Effector memory CD4-positive, alpha-beta T cell (primary cell): ENCODE data around the gene RBP3.
"Not testable (repeated sequence)": the region's sequence is repeated elsewhere in the genome, so short reads cannot be mapped to it uniquely, and the experiment has no call there.

Experiments used
- DNase-seq, 3 donors: peaks; one replicate each; pipeline ENCODE4 v3.0.0-alpha.2; 2020
- H3K27ac ChIP-seq: 2 replicates; pipeline ENCODE4 v1.7.0; 2013; ENCODE audit warnings: mild to moderate bottlenecking, low read length, moderate library complexity; ENCODE audit not compliant: insufficient read depth, poor library complexity, severe bottlenecking
- H3K27me3 ChIP-seq: replicated peaks from 2 replicates; pipeline ENCODE4 v1.7.0; 2013; ENCODE audit warnings: mild to moderate bottlenecking, low read length; ENCODE audit not compliant: insufficient read depth, control insufficient read depth, poor library complexity, severe bottlenecking
- H3K36me3 ChIP-seq: 2 replicates; pipeline ENCODE4 v1.7.0; 2013; ENCODE audit warnings: mild to moderate bottlenecking, low read length, moderate library complexity; ENCODE audit not compliant: control insufficient read depth, insufficient read depth
- H3K4me1 ChIP-seq: 2 replicates; pipeline ENCODE4 v1.7.0; 2013; ENCODE audit warnings: low read length, mild to moderate bottlenecking; ENCODE audit not compliant: control insufficient read depth, insufficient read depth, poor library complexity, severe bottlenecking
- H3K4me3 ChIP-seq: 2 replicates; pipeline ENCODE4 v1.7.0; 2013; ENCODE audit warnings: low read length, low read depth, mild to moderate bottlenecking; ENCODE audit not compliant: insufficient read depth, poor library complexity, severe bottlenecking
- H3K9me3 ChIP-seq: 2 replicates; pipeline ENCODE4 v1.7.0; 2013; ENCODE audit warnings: mild to moderate bottlenecking, low read length, moderate library complexity; ENCODE audit not compliant: control insufficient read depth

The RBP3 gene

GRCh38 chr10:47379901-47380300 lies 31.7 kb downstream of the RBP3 start:
- DNase-seq: no peak
- Histone ChIP-seq H3K27me3 (peaks cover 4% of the 10 kb centered on the region), H3K4me3 (no peak overlapping the region), H3K27ac (no peak overlapping the region), H3K9me3 (no peaks in the 10 kb centered on the region), H3K36me3 (no peaks in the 10 kb centered on the region), H3K4me1 (no peaks in the 10 kb centered on the region)

GRCh38 chr10:47380341-47381102 lies 32.4 kb downstream of the RBP3 start:
- H3K4me1 ChIP-seq: no peaks in the 10 kb centered on the region
- H3K36me3 ChIP-seq: no peaks in the 10 kb centered on the region
- DNase-seq: no peak
- no peak overlapping the region for H3K27ac ChIP-seq
- H3K4me3 ChIP-seq: no peak overlapping the region
- H3K9me3 ChIP-seq: no peaks in the 10 kb centered on the region
- H3K27me3 ChIP-seq: peaks cover 4% of the 10 kb centered on the region

DNA sequence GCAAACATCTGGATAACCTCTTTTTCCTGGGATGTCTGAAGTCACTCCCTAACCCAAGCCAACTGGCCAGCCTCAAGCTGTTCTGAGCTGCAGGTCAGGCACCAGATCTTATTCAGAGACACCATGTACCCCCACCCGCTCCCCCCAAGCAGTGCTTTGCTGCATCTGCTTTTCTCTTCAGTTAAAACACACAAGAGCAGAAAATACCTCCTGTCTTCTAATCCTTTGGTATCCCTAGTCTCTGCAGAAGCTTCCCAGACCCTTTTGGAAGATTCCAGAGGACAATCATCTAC lies 32.9 kb downstream of the RBP3 start:
- Histone ChIP-seq H3K27ac (no peak overlapping the region), H3K36me3 (no peaks in the 10 kb centered on the region), H3K4me1 (no peaks in the 10 kb centered on the region), H3K9me3 (no peaks in the 10 kb centered on the region), H3K27me3 (peaks cover 7% of the 10 kb centered on the region), H3K4me3 (no peak overlapping the region)
- DNase-seq: no peak

DNA sequence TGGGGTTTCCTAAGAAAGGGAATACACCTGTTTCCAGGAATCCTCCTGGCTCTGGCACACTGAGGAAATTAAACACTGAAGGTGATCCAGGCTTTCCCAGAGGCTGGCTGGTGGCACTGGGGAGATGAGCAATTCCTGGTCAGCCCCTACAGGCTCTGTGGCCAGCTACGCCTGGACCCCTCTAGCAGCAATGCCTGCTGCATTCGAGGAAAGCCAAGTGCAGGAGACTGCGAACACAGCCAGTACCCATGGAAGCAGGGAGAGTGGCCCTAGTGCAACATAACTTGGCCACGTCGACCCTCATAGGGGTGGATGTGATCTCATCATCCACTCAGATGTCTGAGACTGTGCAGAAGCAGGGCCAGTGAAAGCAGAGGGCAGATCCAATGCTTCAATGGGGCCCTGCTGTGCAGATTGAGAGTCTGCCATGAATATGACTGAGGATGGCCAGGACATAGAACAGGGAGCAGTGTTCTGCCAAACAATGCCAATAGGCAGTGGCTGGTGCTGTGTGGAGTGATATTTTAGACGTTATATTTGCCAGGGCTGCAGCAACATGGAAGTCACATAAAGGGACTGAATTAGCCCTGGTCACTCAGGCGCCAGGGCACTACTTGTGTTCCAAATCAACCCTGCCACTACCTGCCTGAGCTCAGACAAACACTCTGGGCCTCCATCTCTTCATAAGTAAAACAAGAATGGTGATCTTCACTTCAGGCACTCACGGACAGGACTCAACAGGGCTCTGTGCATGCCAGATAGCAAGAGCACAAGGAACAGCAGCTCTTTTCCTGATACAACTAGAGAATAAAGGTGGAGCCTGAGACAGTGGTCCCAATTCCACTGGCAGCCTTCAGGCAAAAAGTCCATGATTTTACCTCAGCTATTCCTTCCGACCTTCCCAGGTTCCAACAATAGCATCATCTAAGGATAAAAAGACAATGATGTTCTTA lies 33.5 kb downstream of the RBP3 start:
- no peak overlapping the region for H3K4me3 ChIP-seq
- no peak overlapping the region for H3K27ac ChIP-seq
- DNase-seq: no peak
- peaks cover 7% of the 10 kb centered on the region for H3K27me3 ChIP-seq
- no peaks in the 10 kb centered on the region for H3K36me3 ChIP-seq
- H3K9me3 ChIP-seq: no peaks in the 10 kb centered on the region
- no peaks in the 10 kb centered on the region for H3K4me1 ChIP-seq

DNA sequence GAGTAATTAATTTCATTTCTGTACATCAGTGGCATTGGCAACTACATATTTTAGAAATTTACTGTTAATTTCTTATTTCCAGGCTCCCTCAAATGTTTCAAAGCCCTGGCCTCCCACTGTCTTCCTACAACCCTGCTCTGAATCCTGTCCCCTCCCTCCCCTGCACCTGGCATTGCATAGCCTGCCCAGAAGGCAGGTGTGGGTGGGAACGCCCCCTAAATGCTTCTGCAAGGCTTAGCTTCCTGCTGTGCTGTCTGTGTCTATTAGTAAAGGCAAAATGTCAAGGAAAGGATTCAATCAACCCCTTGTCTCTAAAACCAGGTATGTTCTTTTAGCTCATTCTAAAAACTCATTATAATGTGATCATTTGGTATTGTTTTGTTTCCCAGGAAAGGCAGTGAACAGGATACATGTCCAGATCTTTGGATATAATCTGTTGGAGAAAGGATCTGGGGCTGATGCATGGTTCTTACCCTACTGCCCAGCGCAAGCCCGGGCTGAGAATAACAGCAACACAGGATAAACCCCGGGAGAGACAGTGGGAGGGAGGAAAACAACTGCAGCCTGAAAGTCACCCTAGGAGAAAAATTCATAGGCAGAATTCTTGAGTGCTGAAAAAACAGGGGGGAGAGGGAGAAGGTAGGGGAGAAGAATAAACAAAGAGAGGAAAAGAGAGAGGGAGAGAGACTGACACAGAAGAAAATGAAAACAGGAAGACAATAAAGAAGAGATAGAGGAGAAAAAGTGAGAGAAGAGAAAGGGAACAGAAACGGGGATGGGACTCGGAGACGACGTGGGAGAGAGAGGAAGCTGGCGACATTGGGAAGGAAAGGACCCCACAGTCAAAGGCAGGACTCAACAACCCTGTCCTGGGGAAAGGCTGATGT lies 35.3 kb downstream of the RBP3 start:
- Histone ChIP-seq H3K4me3 (peak overlapping the region; percentile 84), H3K36me3 (no peaks in the 10 kb centered on the region), H3K9me3 (no peaks in the 10 kb centered on the region), H3K27ac (no peak overlapping the region), H3K4me1 (no peaks in the 10 kb centered on the region), H3K27me3 (peaks cover 7% of the 10 kb centered on the region)
- DNase-seq: no peak

GRCh38 chr10:47384148-47384921 lies 36.2 kb downstream of the RBP3 start, which contains the start of gene ZNF488:
TSS of gene ZNF488 (minus strand) at chr10:47384293. CDS start at chr10:47368829, 15,464 bp downstream.
- peak; percentile 22 to 47 (median 41) for DNase-seq
- no peaks in the 10 kb centered on the region for H3K36me3 ChIP-seq
- no peak within 1 kb of the TSS for H3K27ac ChIP-seq
- no peaks in the 10 kb centered on the region for H3K9me3 ChIP-seq
- no peaks in the 10 kb centered on the region for H3K4me1 ChIP-seq
- H3K27me3 ChIP-seq: peaks cover 7% of the 10 kb centered on the region
- H3K4me3 ChIP-seq: peak within 1 kb of the TSS; percentile 84

GRCh38 chr10:47386104-47386503 lies 37.9 kb downstream of the RBP3 start:
- H3K36me3 ChIP-seq: not testable (repeated sequence)

GRCh38 chr10:47388879-47389278 lies 40.7 kb downstream of the RBP3 start:
- Histone ChIP-seq H3K27me3 (peaks cover 2% of the 10 kb centered on the region), H3K36me3 (no peaks in the 10 kb centered on the region), H3K9me3 (no peaks in the 10 kb centered on the region), H3K4me3 (no peak overlapping the region), H3K4me1 (no peaks in the 10 kb centered on the region), H3K27ac (no peak overlapping the region)
- no peak for DNase-seq

More at GRCh38 chr10:47386104-47386503, 37.9 kb downstream of the RBP3 start:
- DNase-seq, H3K27me3 ChIP-seq, H3K4me3 ChIP-seq, H3K9me3 ChIP-seq, H3K4me1 ChIP-seq, H3K27ac ChIP-seq: not testable (repeated sequence)

- Histone ChIP-seq H3K9me3 (no peaks in the 10 kb centered on the region), H3K27ac (no peak overlapping the region), H3K36me3 (no peaks in the 10 kb centered on the region), H3K4me1 (no peaks in the 10 kb centered on the region), H3K4me3 (no peak overlapping the region), H3K27me3 (peaks cover 2% of the 10 kb centered on the region)
- DNase-seq: no peak
These were observed 41.5 kb downstream of the RBP3 start for GRCh38 chr10:47389619-47390018.
